ENCODE data around the gene ALDH4A1.
"Not testable (repeated sequence)": the region's sequence is repeated elsewhere in the genome, so short reads cannot be mapped to it uniquely, and the experiment has no call there.

ALDH4A1 gene

GRCh38 chr1:18898567-18898966 lies 3.8 kb downstream of the ALDH4A1 start:
- H3K9me3 ChIP-seq (ENCODE audit: control insufficient read depth, insufficient read depth, low read length) = no peaks in the 10 kb centered on the region
- H3K4me3 ChIP-seq (ENCODE audit: low read length) = no peak overlapping the region
- no peaks in the 10 kb centered on the region for H3K4me1 ChIP-seq (ENCODE audit: control insufficient read depth, insufficient read depth, low read length)
- WGBS (ENCODE audit: insufficient coverage, insufficient read length) = no CpG with 5 or more reads among the region's 8 CpGs
- H3K27ac ChIP-seq (ENCODE audit: low read length) = no peak overlapping the region
- no peak for DNase-seq (ENCODE audit: low read depth, low spot score)
- peaks cover 3% of the 10 kb centered on the region; the same call in 1 of the 2 replicates for H3K36me3 ChIP-seq (ENCODE audit: control insufficient read depth, insufficient read depth, low read length)
- no peaks in the 10 kb centered on the region for H3K27me3 ChIP-seq (ENCODE audit: control insufficient read depth, insufficient read depth, low read length)

GRCh38 chr1:18895317-18895716 lies 7.0 kb downstream of the ALDH4A1 start:
- Histone ChIP-seq H3K9me3 (ENCODE audit: control insufficient read depth, insufficient read depth, low read length) (no peaks in the 10 kb centered on the region), H3K4me1 (ENCODE audit: control insufficient read depth, insufficient read depth, low read length) (no peaks in the 10 kb centered on the region), H3K36me3 (ENCODE audit: control insufficient read depth, insufficient read depth, low read length) (peaks cover 3% of the 10 kb centered on the region; the same call in 1 of the 2 replicates), H3K27ac (ENCODE audit: low read length) (no peak overlapping the region), H3K4me3 (ENCODE audit: low read length) (no peak overlapping the region), H3K27me3 (ENCODE audit: control insufficient read depth, insufficient read depth, low read length) (no peaks in the 10 kb centered on the region)
- no CpG with 5 or more reads among the region's 6 CpGs for WGBS (ENCODE audit: insufficient coverage, insufficient read length)
- DNase-seq (ENCODE audit: low read depth, low spot score) = no peak

- peaks cover 3% of the 10 kb centered on the region; the same call in 1 of the 2 replicates for H3K36me3 ChIP-seq (ENCODE audit: control insufficient read depth, insufficient read depth, low read length)
- no peak overlapping the region for H3K27ac ChIP-seq (ENCODE audit: low read length)
- H3K4me1 ChIP-seq (ENCODE audit: control insufficient read depth, insufficient read depth, low read length) = no peaks in the 10 kb centered on the region; the same call in 1 of the 2 replicates
- no peaks in the 10 kb centered on the region for H3K9me3 ChIP-seq (ENCODE audit: control insufficient read depth, insufficient read depth, low read length)
- no peaks in the 10 kb centered on the region for H3K27me3 ChIP-seq (ENCODE audit: control insufficient read depth, insufficient read depth, low read length)
- DNase-seq (ENCODE audit: low read depth, low spot score) = no peak
- H3K4me3 ChIP-seq (ENCODE audit: low read length) = no peak overlapping the region
- no CpG with 5 or more reads among the region's 7 CpGs for WGBS (ENCODE audit: insufficient coverage, insufficient read length)
Measured at GRCh38 chr1:18893120-18893519, 9.2 kb downstream of the ALDH4A1 start.

- H3K36me3 ChIP-seq (ENCODE audit: control insufficient read depth, insufficient read depth, low read length); H3K27ac ChIP-seq (ENCODE audit: low read length); H3K4me3 ChIP-seq (ENCODE audit: low read length); DNase-seq (ENCODE audit: low read depth, low spot score); H3K9me3 ChIP-seq (ENCODE audit: control insufficient read depth, insufficient read depth, low read length); H3K27me3 ChIP-seq (ENCODE audit: control insufficient read depth, insufficient read depth, low read length); H3K4me1 ChIP-seq (ENCODE audit: control insufficient read depth, insufficient read depth, low read length): not testable (repeated sequence)
- WGBS (ENCODE audit: insufficient coverage, insufficient read length) = no CpG with 5 or more reads among the region's 7 CpGs
Measured at GRCh38 chr1:18891858-18892257, 10.5 kb downstream of the ALDH4A1 start.

- no peak overlapping the region for H3K27ac ChIP-seq (ENCODE audit: low read length)
- no peaks in the 10 kb centered on the region for H3K9me3 ChIP-seq (ENCODE audit: control insufficient read depth, insufficient read depth, low read length)
- no peaks in the 10 kb centered on the region for H3K36me3 ChIP-seq (ENCODE audit: control insufficient read depth, insufficient read depth, low read length)
- WGBS (ENCODE audit: insufficient coverage, insufficient read length) = no CpG with 5 or more reads among the region's 7 CpGs
- no peaks in the 10 kb centered on the region; the same call in 1 of the 2 replicates for H3K4me1 ChIP-seq (ENCODE audit: control insufficient read depth, insufficient read depth, low read length)
- no peaks in the 10 kb centered on the region for H3K27me3 ChIP-seq (ENCODE audit: control insufficient read depth, insufficient read depth, low read length)
- H3K4me3 ChIP-seq (ENCODE audit: low read length) = no peak overlapping the region
- DNase-seq (ENCODE audit: low read depth, low spot score) = no peak
Measured at GRCh38 chr1:18891426-18891780, 11.0 kb downstream of the ALDH4A1 start.

GRCh38 chr1:18890706-18891425 lies 11.5 kb downstream of the ALDH4A1 start:
- H3K27ac ChIP-seq (ENCODE audit: low read length) = no peak overlapping the region
- no peaks in the 10 kb centered on the region for H3K27me3 ChIP-seq (ENCODE audit: control insufficient read depth, insufficient read depth, low read length)
- no peaks in the 10 kb centered on the region for H3K36me3 ChIP-seq (ENCODE audit: control insufficient read depth, insufficient read depth, low read length)
- no peaks in the 10 kb centered on the region; the same call in 1 of the 2 replicates for H3K4me1 ChIP-seq (ENCODE audit: control insufficient read depth, insufficient read depth, low read length)
- DNase-seq (ENCODE audit: low read depth, low spot score) = no peak
- H3K4me3 ChIP-seq (ENCODE audit: low read length) = no peak overlapping the region
- H3K9me3 ChIP-seq (ENCODE audit: control insufficient read depth, insufficient read depth, low read length) = no peaks in the 10 kb centered on the region
- WGBS (ENCODE audit: insufficient coverage, insufficient read length) = no CpG with 5 or more reads among the region's 6 CpGs

- Histone ChIP-seq H3K27me3 (ENCODE audit: control insufficient read depth, insufficient read depth, low read length) (no peaks in the 10 kb centered on the region), H3K4me1 (ENCODE audit: control insufficient read depth, insufficient read depth, low read length) (no peaks in the 10 kb centered on the region; the same call in 1 of the 2 replicates), H3K9me3 (ENCODE audit: control insufficient read depth, insufficient read depth, low read length) (no peaks in the 10 kb centered on the region), H3K27ac (ENCODE audit: low read length) (no peak overlapping the region), H3K36me3 (ENCODE audit: control insufficient read depth, insufficient read depth, low read length) (peaks cover 4% of the 10 kb centered on the region; the same call in 1 of the 2 replicates), H3K4me3 (ENCODE audit: low read length) (no peak overlapping the region)
- WGBS (ENCODE audit: insufficient coverage, insufficient read length) = no CpG with 5 or more reads among the region's 1 CpG
- no peak for DNase-seq (ENCODE audit: low read depth, low spot score)
Measured at GRCh38 chr1:18886003-18886335, 16.4 kb downstream of the ALDH4A1 start.

GRCh38 chr1:18885311-18886002 lies 16.9 kb downstream of the ALDH4A1 start:
- WGBS (ENCODE audit: insufficient coverage, insufficient read length) = no CpG with 5 or more reads among the region's 17 CpGs
- Histone ChIP-seq H3K27ac (ENCODE audit: low read length) (no peak overlapping the region), H3K36me3 (ENCODE audit: control insufficient read depth, insufficient read depth, low read length) (peaks cover 4% of the 10 kb centered on the region; the same call in 1 of the 2 replicates), H3K27me3 (ENCODE audit: control insufficient read depth, insufficient read depth, low read length) (no peaks in the 10 kb centered on the region), H3K4me1 (ENCODE audit: control insufficient read depth, insufficient read depth, low read length) (no peaks in the 10 kb centered on the region; the same call in 1 of the 2 replicates), H3K4me3 (ENCODE audit: low read length) (no peak overlapping the region), H3K9me3 (ENCODE audit: control insufficient read depth, insufficient read depth, low read length) (no peaks in the 10 kb centered on the region)
- no peak for DNase-seq (ENCODE audit: low read depth, low spot score)

GRCh38 chr1:18884727-18885126 lies 17.6 kb downstream of the ALDH4A1 start:
- peaks cover 4% of the 10 kb centered on the region; the same call in 1 of the 2 replicates for H3K36me3 ChIP-seq (ENCODE audit: control insufficient read depth, insufficient read depth, low read length)
- no peaks in the 10 kb centered on the region for H3K9me3 ChIP-seq (ENCODE audit: control insufficient read depth, insufficient read depth, low read length)
- no peaks in the 10 kb centered on the region for H3K27me3 ChIP-seq (ENCODE audit: control insufficient read depth, insufficient read depth, low read length)
- H3K4me1 ChIP-seq (ENCODE audit: control insufficient read depth, insufficient read depth, low read length) = no peaks in the 10 kb centered on the region
- no peak for DNase-seq (ENCODE audit: low read depth, low spot score)
- H3K27ac ChIP-seq (ENCODE audit: low read length) = no peak overlapping the region
- no CpG with 5 or more reads among the region's 6 CpGs for WGBS (ENCODE audit: insufficient coverage, insufficient read length)
- no peak overlapping the region for H3K4me3 ChIP-seq (ENCODE audit: low read length)

- WGBS (ENCODE audit: insufficient coverage, insufficient read length) = no CpG with 5 or more reads among the region's 4 CpGs
- Histone ChIP-seq H3K27ac (ENCODE audit: low read length) (no peak overlapping the region), H3K4me3 (ENCODE audit: low read length) (no peak overlapping the region), H3K27me3 (ENCODE audit: control insufficient read depth, insufficient read depth, low read length) (no peaks in the 10 kb centered on the region), H3K9me3 (ENCODE audit: control insufficient read depth, insufficient read depth, low read length) (no peaks in the 10 kb centered on the region), H3K4me1 (ENCODE audit: control insufficient read depth, insufficient read depth, low read length) (peaks cover 3% of the 10 kb centered on the region; the same call in 1 of the 2 replicates), H3K36me3 (ENCODE audit: control insufficient read depth, insufficient read depth, low read length) (peaks cover 4% of the 10 kb centered on the region; the same call in 1 of the 2 replicates)
- DNase-seq (ENCODE audit: low read depth, low spot score) = no peak
Measured at GRCh38 chr1:18884419-18884717, 18.0 kb downstream of the ALDH4A1 start.
